HepG2 (cell line): ENCODE results near the gene TCF7L2. TPM values are rescaled to one million over a fixed set of nuclear protein-coding genes. Genes with fewer than 3 reads are reported as not detected.

Experiments
- ATAC-seq: fragments of 200-7000 bp; cut with Tn5 transposase; 3 replicates; pipeline ENCODE4 v1.9.1; 2020; ENCODE audit warnings: mild to moderate bottlenecking, moderate library complexity
- BruUV-seq: library from RNA; stranded (reverse); fragments of 400-500 nt; replicated peaks from 2 replicates; lab custom pipeline; 2021; lab: Mats Ljungman, UMichigan
- CTCF ChIA-PET: fragments of 300-600 bp; formaldehyde crosslinking; extraction: SDS; loops from one replicate; lab custom pipeline; 2021; ENCODE audit warnings: low total read pairs, inconsistent platforms, low intra/inter-chr PET ratio; lab: Yijun Ruan, JAX
- POLR2A ChIA-PET: fragments of 350-600 bp; sonication (Branson Sonifier 250); formaldehyde crosslinking; loops from one replicate; lab custom pipeline; 2020; ENCODE audit warnings: antibody characterized with exemption, inconsistent platforms; lab: Yijun Ruan, JAX
- DNase-seq: peaks from one replicate; pipeline ENCODE4 v3.0.0-alpha.2; 2015; ENCODE audit warnings: low spot score
- FAIRE-seq: peaks from 3 replicates; lab custom pipeline; 2011; peaks lifted over from hg19 to GRCh38; lab: Jason Lieb, UNC
- H2AFZ ChIP-seq: one replicate; pipeline ENCODE4 v1.6.1; 2011; ENCODE audit warnings: low read length, inconsistent platforms
- H3K27ac ChIP-seq: fragments of 300-600 bp; 3 replicates; pipeline ENCODE4 v1.8.0; 2011; ENCODE audit warnings: mixed run types, mild to moderate bottlenecking, mixed read lengths, low read length, inconsistent platforms; ENCODE audit not compliant: insufficient read depth; ENCODE audit errors: extremely low read length
- H3K27me3 ChIP-seq, 2 experiments: fragments of 200-600 bp in 1 of 2; 2 replicates in 1 of 2; 3 replicates in 1 of 2; pipeline versions ENCODE4 v1.6.0 to v1.8.0; 2011; ENCODE audit warnings: low read length in 2 of 2, mild to moderate bottlenecking in 2 of 2, moderate library complexity in 2 of 2, inconsistent platforms in 1 of 2; ENCODE audit not compliant: insufficient read depth in 2 of 2, control insufficient read depth in 1 of 2
- H3K36me3 ChIP-seq, 2 experiments: fragments of 200-600 bp in 1 of 2; replicated peaks in 1 of 2; 2 replicates in 1 of 2; 3 replicates in 1 of 2; pipeline versions ENCODE4 v1.5.1 to v1.8.0; 2011; ENCODE audit warnings: low read length in 2 of 2, inconsistent platforms in 1 of 2; ENCODE audit not compliant: insufficient read depth in 2 of 2, control insufficient read depth in 1 of 2
- H3K4me1 ChIP-seq: 2 replicates; pipeline ENCODE4 v1.5.1; 2012; ENCODE audit warnings: low read length, inconsistent platforms; ENCODE audit not compliant: insufficient read depth
- H3K4me2 ChIP-seq: 2 replicates; pipeline ENCODE4 v1.6.0; 2011; ENCODE audit warnings: low read depth, low read length, inconsistent platforms
- H3K4me3 ChIP-seq, 3 experiments: fragments of 200-600 bp in 1 of 3; sonication (generic), shearing (Covaris generic) in 1 of 3; replicated peaks in 1 of 3; 2 replicates each; pipeline ENCODE4 v1.5.1; 2011 to 2016; ENCODE audit warnings: low read length in 3 of 3, inconsistent platforms in 2 of 3, low read depth in 2 of 3, mild to moderate bottlenecking in 2 of 3, control low read depth in 1 of 3, mixed read lengths in 1 of 3; ENCODE audit not compliant: insufficient read depth in 1 of 3
- H3K79me2 ChIP-seq: one replicate; pipeline ENCODE4 v1.6.1; 2011; ENCODE audit warnings: low read length, inconsistent platforms; ENCODE audit not compliant: insufficient read depth
- H3K9ac ChIP-seq: 2 replicates; pipeline ENCODE4 v1.6.0; 2011; ENCODE audit warnings: mild to moderate bottlenecking, low read depth, low read length, inconsistent platforms; ENCODE audit not compliant: insufficient read depth
- H3K9me3 ChIP-seq: 2 replicates; pipeline ENCODE4 v1.5.1; 2012; ENCODE audit warnings: mild to moderate bottlenecking, low read length
- H4K20me1 ChIP-seq: 2 replicates; pipeline ENCODE4 v1.6.0; 2011; ENCODE audit warnings: inconsistent platforms, mild to moderate bottlenecking, low read length, moderate library complexity; ENCODE audit not compliant: insufficient read depth
- HMG20B ChIP-seq: conservative IDR thresholded peaks from 2 replicates; pipeline ENCODE4 v1.6.1; 2016; ENCODE audit warnings: missing genetic modification reagents, missing compliant biosample characterization
- MLX ChIP-seq: IDR thresholded peaks from 2 replicates; pipeline ENCODE4 v1.6.1; 2016
- NFIC ChIP-seq: IDR thresholded peaks from 2 replicates; pipeline ENCODE4 v1.6.1; 2012; ENCODE audit warnings: mild to moderate bottlenecking, low read length, inconsistent platforms
- PBX2 ChIP-seq: IDR thresholded peaks from 2 replicates; pipeline ENCODE4 v1.6.1; 2016; ENCODE audit warnings: control low read depth
- RFX5 ChIP-seq: IDR thresholded peaks from 2 replicates; pipeline ENCODE4 v1.6.1; 2011; ENCODE audit warnings: low read depth, low read length, improper control_type of control experiment
- SNAPC4 ChIP-seq: sonication (generic); formaldehyde crosslinking; IDR thresholded peaks from 2 replicates; pipeline ENCODE4 v1.4.0; 2020; ENCODE audit warnings: mild to moderate bottlenecking, missing genetic modification reagents
- TOE1 ChIP-seq: sonication (generic); formaldehyde crosslinking; IDR thresholded peaks from 2 replicates; pipeline ENCODE4 v1.4.0; 2020; ENCODE audit warnings: mild to moderate bottlenecking, missing genetic modification reagents
- U2AF2 ChIP-seq: fragments of 200-400 bp; formaldehyde crosslinking; IDR thresholded peaks from 2 replicates; pipeline ENCODE4 v1.6.1; 2017; ENCODE audit warnings: low read depth, mild to moderate bottlenecking, low read length
- ZNF136 ChIP-seq: sonication (generic); formaldehyde crosslinking; IDR thresholded peaks from 2 replicates; pipeline ENCODE4 v1.8.1; 2022; ENCODE audit warnings: low read depth, mild to moderate bottlenecking, moderate library complexity, missing genetic modification reagents
- ZNF235 ChIP-seq: sonication (generic); formaldehyde crosslinking; IDR thresholded peaks from 2 replicates; pipeline ENCODE4 v1.8.1; 2023; ENCODE audit warnings: mild to moderate bottlenecking, missing genetic modification reagents, borderline replicate concordance
- ZNF274 ChIP-seq: sonication (generic); formaldehyde crosslinking; IDR thresholded peaks from 2 replicates; pipeline ENCODE4 v1.5.1; 2020; ENCODE audit warnings: mild to moderate bottlenecking, missing genetic modification reagents
- ZNF382 ChIP-seq: sonication (generic); formaldehyde crosslinking; IDR thresholded peaks from 2 replicates; pipeline ENCODE4 v1.5.0; 2020; ENCODE audit warnings: missing genetic modification reagents, mild to moderate bottlenecking, borderline replicate concordance
- ZNF562 ChIP-seq: sonication (generic); formaldehyde crosslinking; IDR thresholded peaks from 2 replicates; pipeline ENCODE4 v1.8.0; 2022; ENCODE audit warnings: missing genetic modification reagents, borderline replicate concordance
- ZNF644 ChIP-seq: IDR thresholded peaks from 2 replicates; pipeline ENCODE4 v1.6.1; 2016; ENCODE audit warnings: low read depth
- ZNF740 ChIP-seq: sonication (generic); formaldehyde crosslinking; IDR thresholded peaks from 2 replicates; pipeline ENCODE4 v1.4.0; 2020; ENCODE audit warnings: missing genetic modification reagents
- WGBS: methylation state at CpG from one replicate; pipeline ENCODE4 v1.1.6; 2017; ENCODE audit warnings: low lambda C conversion rate; 5-methylcytosine and 5-hydroxymethylcytosine counted together
- in situ Hi-C: cut with HindIII; loops from 2 replicates; pipeline ENCODE4 v1.10.0; 2017; ENCODE audit warnings: low pct_unique_long_range_greater_than_20kb; ENCODE audit not compliant: extremely low pct_ligation_motif_present
- intact Hi-C: fragments of 100-400 bp; cut with micrococcal nuclease; formaldehyde crosslinking; loops from one replicate; pipeline ENCODE4 v1.10.0; 2022; ENCODE audit not compliant: unreplicated experiment
- polyA plus RNA-seq, 8 experiments: library from polyadenylated mRNA; depleted of rRNA in 3 of 8; stranded (reverse) in 7 of 8; unstranded in 1 of 8; fragments of >200 nt; fragmentation: Illumina TruSeq in 4 of 8; extraction: Trizol in 4 of 8; gene quantifications; 2 replicates each; pipeline versions ENCODE4 v1.2.1 to v1.2.3, GENCODE V29; 2011 to 2016; ENCODE audit warnings: low read depth in 4 of 8, missing spikeins in 1 of 8, mixed read lengths in 1 of 8; ENCODE audit not compliant: insufficient read depth in 1 of 8
- total RNA-seq, 5 experiments: library from RNA; depleted of rRNA; stranded (reverse); fragments of >200 nt; fragmentation: Illumina TruSeq; extraction: Trizol; gene quantifications; 2 replicates each; pipeline ENCODE4 v1.2.3, GENCODE V29; 2016; ENCODE audit warnings: low read depth in 1 of 5

The TCF7L2 gene
- total and polyA plus RNA-seq, 2 of the 13 experiments (the other 11 are each of a cell fraction or from before 2014, with no cell fraction given), result 3.9 to 13.7 TPM

GRCh38 chr10:113015201-113015600 is 65.2 kb downstream of the TCF7L2 start:
- POLR2A ChIA-PET, result no interaction called here
- no TSS peak for BruUV-seq
- Histone ChIP-seq H2AFZ (no peak overlapping the region), H3K79me2 (peaks cover 86% of the 10 kb centered on the region), H4K20me1 (peaks cover 96% of the 10 kb centered on the region), H3K36me3 (peaks cover 2% of the 10 kb centered on the region in 2 experiments; a peak in 1 of 5 replicates), H3K4me1 (peaks cover 74% of the 10 kb centered on the region), H3K9ac (no peak overlapping the region), H3K4me3 (no peak overlapping the region), H3K27me3 (no peaks in the 10 kb centered on the region), H3K27ac (no peak overlapping the region), H3K4me2 (no peak overlapping the region), H3K9me3 (no peaks in the 10 kb centered on the region)
- FAIRE-seq (no peak), ATAC-seq (no peak), DNase-seq (no peak)
- in situ Hi-C loops, result no loop called here
- CTCF ChIA-PET, result no interaction called here
- intact Hi-C loops, result loop anchor here (5.0 kb wide), 1 partner anchor 57 kb away; no protein-coding TSS in a partner anchor
- TF ChIP-seq ZNF136 (CRISPR knock-in tag) (no peak), ZNF382 (CRISPR knock-in tag) (no peak), ZNF740 (CRISPR knock-in tag) (no peak), SNAPC4 (no peak), ZNF235 (CRISPR knock-in tag) (no peak), ZNF562 (no peak), NFIC (no peak), ZNF274 (CRISPR knock-in tag) (no peak), MLX (no peak), U2AF2 (no peak), RFX5 (no peak), HMG20B (CRISPR knock-in tag) (no peak), ZNF644 (CRISPR knock-in tag) (no peak), PBX2 (CRISPR knock-in tag) (no peak), TOE1 (no peak)
- 93% methylated on average over 4 of the region's 4 CpGs for WGBS
